NK-92 (cell line): Measurements from ENCODE around the gene ITGA7.

Experiments
- DNase-seq: peaks from one replicate; lab custom pipeline; 2025; ENCODE audit not compliant: unreplicated experiment; lab: John Stamatoyannopoulos, UW

Gene ITGA7, protein sequence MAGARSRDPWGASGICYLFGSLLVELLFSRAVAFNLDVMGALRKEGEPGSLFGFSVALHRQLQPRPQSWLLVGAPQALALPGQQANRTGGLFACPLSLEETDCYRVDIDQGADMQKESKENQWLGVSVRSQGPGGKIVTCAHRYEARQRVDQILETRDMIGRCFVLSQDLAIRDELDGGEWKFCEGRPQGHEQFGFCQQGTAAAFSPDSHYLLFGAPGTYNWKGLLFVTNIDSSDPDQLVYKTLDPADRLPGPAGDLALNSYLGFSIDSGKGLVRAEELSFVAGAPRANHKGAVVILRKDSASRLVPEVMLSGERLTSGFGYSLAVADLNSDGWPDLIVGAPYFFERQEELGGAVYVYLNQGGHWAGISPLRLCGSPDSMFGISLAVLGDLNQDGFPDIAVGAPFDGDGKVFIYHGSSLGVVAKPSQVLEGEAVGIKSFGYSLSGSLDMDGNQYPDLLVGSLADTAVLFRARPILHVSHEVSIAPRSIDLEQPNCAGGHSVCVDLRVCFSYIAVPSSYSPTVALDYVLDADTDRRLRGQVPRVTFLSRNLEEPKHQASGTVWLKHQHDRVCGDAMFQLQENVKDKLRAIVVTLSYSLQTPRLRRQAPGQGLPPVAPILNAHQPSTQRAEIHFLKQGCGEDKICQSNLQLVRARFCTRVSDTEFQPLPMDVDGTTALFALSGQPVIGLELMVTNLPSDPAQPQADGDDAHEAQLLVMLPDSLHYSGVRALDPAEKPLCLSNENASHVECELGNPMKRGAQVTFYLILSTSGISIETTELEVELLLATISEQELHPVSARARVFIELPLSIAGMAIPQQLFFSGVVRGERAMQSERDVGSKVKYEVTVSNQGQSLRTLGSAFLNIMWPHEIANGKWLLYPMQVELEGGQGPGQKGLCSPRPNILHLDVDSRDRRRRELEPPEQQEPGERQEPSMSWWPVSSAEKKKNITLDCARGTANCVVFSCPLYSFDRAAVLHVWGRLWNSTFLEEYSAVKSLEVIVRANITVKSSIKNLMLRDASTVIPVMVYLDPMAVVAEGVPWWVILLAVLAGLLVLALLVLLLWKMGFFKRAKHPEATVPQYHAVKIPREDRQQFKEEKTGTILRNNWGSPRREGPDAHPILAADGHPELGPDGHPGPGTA

GRCh38 chr12:55707841-55708694 lies at the start of gene ITGA7:
Gene ITGA7, minus strand, starts transcription at chr12:55707904. Its CDS starts 222 bp downstream, at chr12:55707682.
- DNase-seq, result no peak

GRCh38 chr12:55755246-55755645 lies 47.5 kb upstream of the ITGA7 start:
- DNase-seq, result no peak

DNA sequence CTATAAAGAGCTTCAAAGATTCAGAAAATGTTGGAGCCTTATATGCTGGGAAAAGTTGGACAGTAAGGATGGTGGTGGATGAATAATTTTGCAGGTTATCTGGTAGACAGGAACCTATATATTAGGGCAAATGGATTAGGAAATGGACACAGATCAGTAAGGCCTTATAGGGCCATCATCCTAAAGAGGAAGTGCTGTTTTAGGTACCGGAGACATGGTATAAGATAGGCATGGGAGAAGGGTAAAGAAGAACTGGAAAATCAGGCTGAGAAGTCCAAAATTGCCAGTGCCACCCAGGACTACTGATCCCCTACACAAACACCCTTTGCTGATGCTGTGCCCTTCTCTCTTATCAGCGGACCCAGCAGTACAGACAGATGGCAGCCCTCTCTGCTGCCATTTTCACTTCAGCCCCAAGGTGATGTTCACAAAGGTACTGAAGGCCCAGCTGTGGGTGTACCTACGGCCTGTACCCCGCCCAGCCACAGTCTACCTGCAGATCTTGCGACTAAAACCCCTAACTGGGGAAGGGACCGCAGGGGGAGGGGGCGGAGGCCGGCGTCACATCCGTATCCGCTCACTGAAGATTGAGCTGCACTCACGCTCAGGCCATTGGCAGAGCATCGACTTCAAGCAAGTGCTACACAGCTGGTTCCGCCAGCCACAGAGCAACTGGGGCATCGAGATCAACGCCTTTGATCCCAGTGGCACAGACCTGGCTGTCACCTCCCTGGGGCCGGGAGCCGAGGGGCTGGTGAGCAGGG lies 40.7 kb upstream of the ITGA7 start:
- no peak for DNase-seq

- DNase-seq, result no peak
Measured at GRCh38 chr12:55746913-55747231, 39.2 kb upstream of the ITGA7 start.

DNA sequence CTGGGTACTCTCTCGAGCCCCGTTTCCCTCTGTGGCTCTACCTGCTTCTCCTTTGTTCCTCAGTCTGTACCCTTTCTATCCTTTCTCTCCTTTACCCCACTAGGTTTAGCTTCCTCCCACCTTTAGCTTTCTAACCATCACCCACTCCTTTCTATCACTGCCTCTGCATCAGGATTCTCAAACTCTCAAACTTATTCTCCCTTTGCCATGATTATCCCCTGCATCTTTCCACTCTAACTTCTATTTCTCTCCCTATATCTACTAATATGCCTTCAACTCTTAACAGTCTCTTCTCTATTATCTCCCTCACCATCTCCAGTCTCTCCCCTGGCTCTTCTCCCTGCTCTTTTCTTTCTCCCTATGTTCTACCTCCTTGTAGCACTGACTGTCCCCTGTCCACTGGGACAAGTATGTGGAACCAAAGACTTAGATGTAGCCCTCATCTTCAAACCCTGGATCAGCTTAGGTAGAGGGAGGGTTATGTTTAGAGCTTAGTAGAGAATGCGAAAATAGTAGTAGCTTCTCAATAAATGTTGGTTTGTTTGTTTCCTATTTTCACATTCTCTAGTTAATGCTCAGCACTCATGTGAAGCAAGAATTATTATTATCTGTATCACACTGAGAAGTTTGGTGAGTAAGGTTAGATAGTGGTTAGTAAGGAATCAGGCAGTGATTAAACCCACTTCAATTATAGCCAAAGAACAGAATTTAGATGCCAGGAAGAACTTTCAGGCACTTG lies 38.6 kb upstream of the ITGA7 start:
- DNase-seq, result no peak

DNA sequence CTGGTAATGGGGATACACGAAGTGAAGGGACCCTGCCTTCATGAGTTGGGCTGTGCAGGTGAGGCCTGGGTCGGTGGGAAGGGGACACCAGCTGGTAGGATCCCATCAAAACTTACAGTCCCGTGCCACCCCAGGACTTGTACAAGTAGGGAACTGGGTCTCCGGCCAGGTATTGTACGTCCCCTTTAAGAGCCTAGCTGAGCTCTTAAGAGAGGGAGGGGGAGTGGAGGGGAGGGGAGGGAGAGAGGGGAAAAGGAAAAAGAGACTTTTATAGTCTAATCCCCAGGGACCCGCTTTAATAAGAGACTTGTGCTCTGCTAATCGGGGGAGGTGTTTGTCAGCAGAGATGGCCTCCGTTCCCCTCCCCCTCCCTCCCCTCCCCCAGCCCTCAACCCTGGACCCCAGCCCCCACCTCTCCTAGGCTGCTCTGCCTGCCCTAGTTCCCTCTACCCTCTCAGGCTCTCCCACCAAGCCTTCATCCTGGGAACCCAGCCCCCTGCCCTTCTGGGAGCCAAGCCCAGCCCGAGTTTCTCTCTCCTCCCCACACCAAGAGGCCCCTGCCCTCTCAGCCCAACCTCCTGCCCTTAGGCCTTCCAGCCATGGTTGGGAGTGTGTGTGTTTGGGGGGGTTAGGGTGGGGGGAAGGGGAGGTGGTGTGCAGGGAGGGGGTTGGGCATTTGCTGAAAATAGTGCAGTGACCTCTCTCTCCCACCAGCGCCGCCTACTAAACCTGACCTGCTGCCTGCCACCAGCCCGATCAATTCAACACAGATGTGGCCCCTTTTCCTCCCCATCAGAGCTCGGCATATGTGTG lies 37.9 kb upstream of the ITGA7 start:
- no peak for DNase-seq

DNA sequence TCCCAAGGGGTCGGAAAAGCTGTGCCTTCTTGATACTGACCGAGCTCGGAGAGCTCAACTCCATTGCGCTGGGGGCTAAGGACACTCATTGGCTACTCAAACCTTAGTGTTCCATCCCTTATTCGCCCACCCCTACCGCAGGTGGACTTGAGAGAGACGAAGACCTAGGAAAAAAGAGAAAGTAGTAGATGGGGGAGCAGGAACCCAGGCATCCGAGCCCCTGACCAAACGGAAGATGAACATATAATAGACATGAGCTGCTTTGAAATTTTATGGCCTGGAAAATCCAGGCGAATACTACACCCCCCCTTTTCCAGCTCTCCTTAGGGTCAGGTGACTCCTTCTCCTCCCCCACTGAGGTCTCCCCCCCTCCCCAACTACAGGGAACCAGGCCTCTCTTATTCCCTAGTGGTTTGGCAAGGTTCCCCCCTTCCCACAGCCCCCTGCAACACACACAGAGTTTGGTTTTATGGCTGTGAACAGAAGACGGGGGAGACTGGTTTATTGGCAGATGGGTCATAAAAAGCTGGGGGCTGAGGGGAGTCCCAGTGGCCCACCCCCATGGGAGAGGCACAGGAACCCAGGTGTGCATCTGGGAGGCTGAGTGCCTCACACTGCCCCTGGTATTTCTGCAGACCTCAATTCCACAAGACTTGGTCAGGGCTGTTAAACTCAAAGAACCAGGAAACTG lies 36.8 kb upstream of the ITGA7 start:
- no peak for DNase-seq

DNA sequence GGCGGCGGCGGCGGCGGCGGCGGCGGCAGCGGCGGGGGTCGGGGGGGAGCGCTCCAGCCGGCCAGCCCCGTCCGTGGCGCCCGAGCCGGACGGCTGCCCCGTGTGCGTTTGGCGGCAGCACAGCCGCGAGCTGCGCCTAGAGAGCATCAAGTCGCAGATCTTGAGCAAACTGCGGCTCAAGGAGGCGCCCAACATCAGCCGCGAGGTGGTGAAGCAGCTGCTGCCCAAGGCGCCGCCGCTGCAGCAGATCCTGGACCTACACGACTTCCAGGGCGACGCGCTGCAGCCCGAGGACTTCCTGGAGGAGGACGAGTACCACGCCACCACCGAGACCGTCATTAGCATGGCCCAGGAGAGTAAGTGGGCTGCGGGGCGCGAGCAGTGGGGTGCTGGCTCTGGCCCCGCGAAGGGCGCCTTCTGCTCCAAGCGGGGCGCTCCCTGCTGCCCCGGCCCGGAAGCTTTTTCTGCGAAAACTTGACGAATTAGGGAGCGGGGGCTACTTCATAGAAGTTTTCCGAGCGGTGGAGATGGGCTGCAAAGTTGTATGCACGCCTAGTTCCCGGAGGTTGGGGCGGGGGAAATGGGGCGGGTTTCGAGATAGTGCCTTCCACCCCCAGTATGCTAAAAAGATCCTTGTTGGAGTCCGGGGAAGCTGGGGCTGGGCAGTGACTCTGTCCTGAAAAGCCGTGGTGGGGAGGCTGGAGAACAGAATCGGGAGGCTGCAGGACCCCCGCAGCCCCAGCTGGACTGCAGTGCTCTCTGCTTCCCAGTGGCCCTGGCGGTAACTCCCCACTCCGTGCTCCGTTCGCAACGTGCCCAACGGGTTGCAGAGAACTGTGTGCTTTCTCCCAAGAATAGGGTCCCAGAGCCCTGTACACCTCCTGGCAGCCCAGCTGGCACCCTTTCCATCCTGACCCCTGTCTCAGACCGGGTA lies 36.0 kb upstream of the ITGA7 start:
- DNase-seq, result no peak

DNA sequence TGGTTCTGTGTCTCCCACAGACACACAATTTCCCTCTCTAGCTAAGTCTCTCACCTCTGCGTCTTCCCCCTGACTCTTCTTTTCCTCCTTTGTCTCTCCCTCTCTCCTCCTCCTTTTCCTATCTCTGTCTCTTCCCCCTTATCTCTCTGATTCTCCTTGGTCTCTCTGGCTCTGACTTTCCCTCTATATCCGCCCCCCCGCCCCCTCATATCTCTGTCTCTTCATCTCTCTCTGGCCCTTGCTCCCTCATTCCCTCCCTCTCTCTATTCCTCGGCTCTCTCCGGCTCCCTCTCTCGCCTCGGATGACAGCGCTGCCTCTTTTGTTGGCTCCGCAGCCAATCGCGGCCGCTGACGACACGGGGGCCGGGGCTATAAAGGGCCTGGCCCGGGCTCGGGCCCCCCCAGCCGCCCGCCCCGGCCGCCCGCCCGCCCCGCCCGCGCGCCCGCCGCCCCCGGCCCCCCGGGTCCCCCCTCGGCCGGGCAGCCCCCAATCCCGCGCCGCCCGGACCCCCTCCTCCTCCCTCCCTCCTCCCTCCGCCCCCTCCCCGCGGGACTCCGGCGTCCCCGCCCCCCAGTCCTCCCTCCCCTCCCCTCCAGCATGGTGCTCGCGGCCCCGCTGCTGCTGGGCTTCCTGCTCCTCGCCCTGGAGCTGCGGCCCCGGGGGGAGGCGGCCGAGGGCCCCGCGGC lies 35.2 kb upstream of the ITGA7 start, which contains the start of gene GDF11:
GDF11 (plus strand) TSS at position 404 of the 687 bp plus-strand sequence; CDS start at position 599, 195 bp downstream.
- DNase-seq, result no peak

DNA sequence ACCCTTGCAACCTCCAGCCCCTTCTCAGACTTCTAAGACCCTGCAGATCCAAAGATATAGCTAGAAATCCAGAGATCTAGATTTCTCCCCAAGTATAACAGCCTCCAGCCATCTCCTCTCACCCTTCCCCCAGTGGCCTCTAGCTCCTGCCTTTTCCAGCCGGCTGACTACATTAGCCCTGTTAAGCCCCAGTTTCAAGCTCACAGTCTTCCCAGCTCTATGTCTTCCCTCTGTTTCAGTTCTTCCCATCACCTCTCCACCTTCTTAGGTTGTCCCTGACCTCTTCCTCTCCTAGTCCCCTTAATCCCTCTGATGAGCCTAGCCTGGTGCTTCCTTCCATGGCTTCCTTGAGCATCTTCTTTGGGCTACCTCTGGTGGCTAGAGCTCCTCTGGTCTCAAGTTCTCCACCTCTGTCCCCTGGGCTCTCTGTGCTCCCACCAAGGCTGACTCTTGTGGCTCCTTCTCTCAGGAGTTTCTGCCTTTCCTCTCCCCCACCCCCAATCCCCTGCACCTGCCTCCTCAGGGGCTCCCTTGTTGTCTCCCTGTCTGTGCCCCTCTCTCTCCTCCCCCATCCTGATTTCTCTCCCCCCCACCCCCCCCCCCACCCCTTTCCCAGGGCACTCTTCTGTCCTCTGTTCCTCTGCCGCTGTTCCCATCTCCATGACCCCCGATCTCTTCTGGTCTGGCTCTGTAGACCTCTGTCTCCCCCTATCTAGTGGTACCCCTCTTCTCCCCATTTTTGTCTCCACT lies 34.4 kb upstream of the ITGA7 start:
- no peak for DNase-seq

- DNase-seq, result no peak
Measured at GRCh38 chr12:55739025-55739378, 31.3 kb upstream of the ITGA7 start.

- DNase-seq, result no peak
Measured at GRCh38 chr12:55738123-55739024, 30.7 kb upstream of the ITGA7 start.

GRCh38 chr12:55737581-55738122 lies 29.9 kb upstream of the ITGA7 start:
- no peak for DNase-seq
